Neutrophil (primary cell): ENCODE data around the gene PHOSPHO1.
A peak's percentile ranks its signal among the peaks of the same experiment; 100 is the strongest.
"Not testable (repeated sequence)": the region's sequence is repeated elsewhere in the genome, so short reads cannot be mapped to it uniquely, and the experiment has no call there.

Source experiments
- H3K27ac ChIP-seq: fragments of 200-600 bp; sonication (generic); 2 replicates; pipeline ENCODE4 v1.5.1; 2016; ENCODE audit warnings: mild to moderate bottlenecking, moderate library complexity
- H3K27me3 ChIP-seq: fragments of 200-600 bp; sonication (generic); 2 replicates; pipeline ENCODE4 v1.6.0; 2016; ENCODE audit warnings: mild to moderate bottlenecking
- H3K36me3 ChIP-seq: fragments of 200-600 bp; sonication (generic); 2 replicates; pipeline ENCODE4 v1.5.1; 2017
- H3K4me1 ChIP-seq, 2 experiments: fragments of 200-600 bp in 1 of 2; sonication (generic) in 1 of 2; 1 replicate in 1 of 2; 2 replicates in 1 of 2; pipeline versions ENCODE4 v1.5.1 to v1.6.1; 2013 to 2016; ENCODE audit warnings: low read depth in 1 of 2, low read length in 1 of 2, mild to moderate bottlenecking in 1 of 2, moderate library complexity in 1 of 2; ENCODE audit not compliant: control insufficient read depth in 1 of 2, insufficient read depth in 1 of 2
- H3K4me3 ChIP-seq, 2 experiments: fragments of 200-600 bp in 1 of 2; sonication (generic) in 1 of 2; 1 replicate in 1 of 2; 2 replicates in 1 of 2; pipeline ENCODE4 v1.5.1; 2013 to 2016; ENCODE audit warnings: low read depth in 1 of 2, low read length in 1 of 2, mild to moderate bottlenecking in 1 of 2, moderate library complexity in 1 of 2
- H3K9me3 ChIP-seq: fragments of 200-600 bp; sonication (generic); 2 replicates; pipeline ENCODE4 v1.5.1; 2016
- TF ChIP-seq, protein P1 (sequence below): fragments of 200-600 bp; sonication (generic); IDR thresholded peaks from 2 replicates; pipeline ENCODE4 v1.5.1; 2016; ENCODE audit warnings: antibody characterized with exemption

PHOSPHO1 gene, protein sequence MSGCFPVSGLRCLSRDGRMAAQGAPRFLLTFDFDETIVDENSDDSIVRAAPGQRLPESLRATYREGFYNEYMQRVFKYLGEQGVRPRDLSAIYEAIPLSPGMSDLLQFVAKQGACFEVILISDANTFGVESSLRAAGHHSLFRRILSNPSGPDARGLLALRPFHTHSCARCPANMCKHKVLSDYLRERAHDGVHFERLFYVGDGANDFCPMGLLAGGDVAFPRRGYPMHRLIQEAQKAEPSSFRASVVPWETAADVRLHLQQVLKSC

DNA sequence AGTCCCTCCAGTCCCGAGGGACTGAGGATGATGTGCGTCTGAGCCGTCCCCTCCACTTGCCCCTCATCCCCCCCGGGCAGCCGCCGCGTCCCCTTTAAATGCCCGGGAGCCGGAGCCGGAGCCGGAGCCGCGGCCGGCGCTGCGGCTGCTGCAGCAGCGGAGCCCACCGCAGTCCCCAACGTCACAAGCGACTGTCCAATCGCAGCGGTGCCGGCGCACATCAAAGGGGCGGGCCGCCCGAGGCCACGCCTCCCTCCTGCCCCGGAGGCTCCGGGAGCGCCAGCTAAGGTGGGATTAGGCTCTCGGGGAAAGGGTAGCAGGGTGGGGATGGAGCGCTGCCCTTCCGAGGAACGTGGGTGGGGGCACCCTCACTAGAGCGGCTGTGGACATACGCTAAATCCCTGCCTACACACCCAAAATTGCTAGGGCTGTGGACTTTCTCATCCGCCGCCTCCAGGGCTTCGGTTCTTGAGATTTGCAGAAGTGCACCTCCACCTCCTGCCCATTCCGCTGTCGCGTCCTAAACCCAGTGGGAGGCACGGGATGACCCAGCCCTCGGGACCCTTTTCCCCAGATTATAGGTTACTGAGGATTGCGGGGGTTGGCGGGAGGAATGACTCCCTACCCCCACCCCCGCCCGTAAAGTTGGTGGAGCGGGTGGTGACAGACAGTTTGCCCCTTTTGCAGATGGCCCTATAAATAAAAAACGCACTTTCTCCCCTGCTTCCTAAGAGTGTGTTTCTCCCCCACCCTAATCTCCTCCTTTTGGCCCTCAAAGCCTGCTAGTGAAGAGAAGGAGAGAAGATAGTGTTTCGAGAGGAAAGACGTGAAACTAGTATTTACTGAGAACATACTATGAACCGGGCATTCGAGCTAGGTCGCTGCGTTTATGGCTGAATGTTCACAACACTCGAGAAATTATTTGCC, at the start of gene PHOSPHO1:
Gene PHOSPHO1 (minus strand): TSS at position 152 of the 927 bp plus-strand sequence. CDS start 4,096 bp downstream, outside the sequence.
- H3K27ac ChIP-seq: peak within 1 kb of the TSS; percentile 93
- H3K4me3 ChIP-seq: peak within 1 kb of the TSS; percentile 94 to 95
- no peaks in the 10 kb centered on the region for H3K9me3 ChIP-seq
- H3K4me1 ChIP-seq: peaks cover 77 to 79% of the 10 kb centered on the region in 2 experiments
- TF ChIP-seq, protein P1, sequence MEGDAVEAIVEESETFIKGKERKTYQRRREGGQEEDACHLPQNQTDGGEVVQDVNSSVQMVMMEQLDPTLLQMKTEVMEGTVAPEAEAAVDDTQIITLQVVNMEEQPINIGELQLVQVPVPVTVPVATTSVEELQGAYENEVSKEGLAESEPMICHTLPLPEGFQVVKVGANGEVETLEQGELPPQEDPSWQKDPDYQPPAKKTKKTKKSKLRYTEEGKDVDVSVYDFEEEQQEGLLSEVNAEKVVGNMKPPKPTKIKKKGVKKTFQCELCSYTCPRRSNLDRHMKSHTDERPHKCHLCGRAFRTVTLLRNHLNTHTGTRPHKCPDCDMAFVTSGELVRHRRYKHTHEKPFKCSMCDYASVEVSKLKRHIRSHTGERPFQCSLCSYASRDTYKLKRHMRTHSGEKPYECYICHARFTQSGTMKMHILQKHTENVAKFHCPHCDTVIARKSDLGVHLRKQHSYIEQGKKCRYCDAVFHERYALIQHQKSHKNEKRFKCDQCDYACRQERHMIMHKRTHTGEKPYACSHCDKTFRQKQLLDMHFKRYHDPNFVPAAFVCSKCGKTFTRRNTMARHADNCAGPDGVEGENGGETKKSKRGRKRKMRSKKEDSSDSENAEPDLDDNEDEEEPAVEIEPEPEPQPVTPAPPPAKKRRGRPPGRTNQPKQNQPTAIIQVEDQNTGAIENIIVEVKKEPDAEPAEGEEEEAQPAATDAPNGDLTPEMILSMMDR: peak; percentile 66
- peaks cover 14% of the 10 kb centered on the region for H3K27me3 ChIP-seq
- H3K36me3 ChIP-seq: peaks cover 19% of the 10 kb centered on the region

DNA sequence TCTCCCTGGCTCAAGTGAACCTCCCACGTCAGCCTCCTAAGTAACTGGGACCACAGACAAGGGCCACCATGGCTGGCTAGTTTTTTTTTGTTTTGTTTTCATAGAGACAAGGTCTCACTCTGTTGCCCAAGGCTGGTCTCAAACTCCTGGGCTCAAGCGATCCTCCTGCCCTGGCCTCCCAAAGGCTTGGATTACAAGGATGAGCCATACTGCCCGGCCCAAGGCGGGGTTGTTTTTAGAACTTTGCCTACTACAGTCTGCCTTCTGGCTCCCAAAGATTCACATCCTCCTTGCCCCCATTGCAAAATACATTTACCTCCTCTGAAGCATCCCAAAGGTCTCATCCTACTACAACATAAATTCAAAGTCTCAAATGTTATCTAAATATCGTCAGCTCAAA, 49.5 kb upstream of the PHOSPHO1 start:
- Histone ChIP-seq H3K27ac (no peak overlapping the region), H3K36me3 (no peaks in the 10 kb centered on the region), H3K27me3 (no peaks in the 10 kb centered on the region), H3K4me1 (peaks cover 0 to 5% of the 10 kb centered on the region in 2 experiments), H3K4me3 (no peak overlapping the region), H3K9me3 (no peaks in the 10 kb centered on the region)
- TF ChIP-seq, protein P1: no peak

DNA sequence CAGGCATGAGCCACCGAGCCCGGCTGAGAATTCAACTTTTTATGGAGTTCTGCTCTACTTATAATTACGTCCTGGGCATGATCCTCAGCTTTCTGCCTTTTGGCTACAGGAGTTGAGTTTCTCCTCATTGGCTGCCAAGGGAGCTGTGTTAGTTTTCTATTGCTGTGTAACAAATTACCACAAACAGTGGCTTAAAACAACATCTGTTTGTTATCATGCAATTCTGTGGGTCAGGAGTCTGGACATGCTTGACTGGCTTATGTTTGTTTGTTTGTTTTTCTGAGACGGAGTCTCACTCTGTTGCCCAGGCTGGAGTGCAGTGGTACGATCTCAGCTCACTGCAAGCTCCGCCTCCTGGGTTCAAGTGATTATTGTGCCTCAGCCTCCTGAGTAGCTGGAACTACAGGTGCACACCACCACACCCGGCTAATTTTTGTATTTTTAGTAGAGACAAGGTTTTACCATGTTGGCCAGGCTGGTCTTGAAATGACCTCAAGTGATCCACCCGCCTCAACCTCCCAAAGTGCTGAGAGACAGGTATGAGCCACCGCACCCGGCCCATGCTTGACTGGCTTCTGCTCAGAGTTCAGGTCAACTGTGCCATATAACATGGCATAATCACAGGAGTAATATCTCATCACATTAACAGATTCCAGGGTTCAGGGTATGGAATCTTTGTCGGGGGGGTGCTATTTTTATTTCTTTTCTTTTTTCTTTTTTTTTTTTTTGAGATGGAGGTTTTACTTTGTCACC, 48.9 kb upstream of the PHOSPHO1 start:
- H3K36me3 ChIP-seq, H3K9me3 ChIP-seq, H3K27ac ChIP-seq, H3K4me1 ChIP-seq, H3K27me3 ChIP-seq, H3K4me3 ChIP-seq: not testable (repeated sequence)

DNA sequence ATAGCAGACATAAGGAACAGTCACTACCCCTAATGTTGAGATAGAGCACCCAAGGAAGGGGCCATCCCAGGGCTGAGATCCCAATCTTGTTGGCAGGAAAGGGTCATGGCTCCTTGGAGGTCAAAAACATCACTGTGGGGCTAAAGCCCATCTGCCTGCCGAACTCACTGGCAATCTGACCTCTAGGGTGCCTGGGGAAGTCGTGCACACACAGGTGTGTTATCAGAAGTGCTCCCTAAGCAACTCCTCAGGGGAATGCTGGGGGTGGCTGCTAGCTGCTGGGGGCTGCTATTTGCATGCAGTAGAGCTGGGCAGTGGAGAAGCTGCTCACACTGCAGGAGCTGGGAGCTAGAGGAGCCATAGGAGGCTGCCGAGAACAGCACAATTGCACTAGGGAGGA, 47.5 kb upstream of the PHOSPHO1 start:
- TF ChIP-seq, protein P1: no peak
- no peaks in the 10 kb centered on the region for H3K9me3 ChIP-seq
- no peak overlapping the region for H3K27ac ChIP-seq
- H3K4me3 ChIP-seq: no peak overlapping the region
- H3K4me1 ChIP-seq: peaks cover 0 to 5% of the 10 kb centered on the region in 2 experiments
- no peaks in the 10 kb centered on the region for H3K36me3 ChIP-seq
- no peaks in the 10 kb centered on the region for H3K27me3 ChIP-seq

DNA sequence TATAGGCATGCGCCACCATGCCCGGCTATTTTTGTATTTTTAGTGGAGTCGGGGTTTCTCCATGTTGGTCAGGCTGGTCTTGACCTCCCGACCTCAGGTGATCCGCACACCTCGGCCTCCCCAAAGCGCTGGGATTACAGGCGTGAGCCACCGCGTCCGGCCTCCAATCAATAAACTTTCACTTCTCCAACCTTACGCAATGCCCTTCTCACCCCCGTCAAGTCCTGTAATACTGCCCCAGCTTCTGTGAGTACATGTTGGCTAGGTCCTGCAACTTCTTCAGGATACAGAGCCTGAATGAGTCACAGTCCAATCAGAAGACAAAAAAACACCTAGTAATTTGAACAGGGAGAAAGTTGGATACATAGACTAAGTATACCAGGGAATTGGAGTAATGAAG, 47.1 kb upstream of the PHOSPHO1 start:
- TF ChIP-seq, protein P1: no peak
- Histone ChIP-seq H3K9me3 (no peaks in the 10 kb centered on the region), H3K27me3 (no peaks in the 10 kb centered on the region), H3K36me3 (no peaks in the 10 kb centered on the region), H3K27ac (no peak overlapping the region), H3K4me3 (no peak overlapping the region), H3K4me1 (peaks cover 0 to 5% of the 10 kb centered on the region in 2 experiments)

DNA sequence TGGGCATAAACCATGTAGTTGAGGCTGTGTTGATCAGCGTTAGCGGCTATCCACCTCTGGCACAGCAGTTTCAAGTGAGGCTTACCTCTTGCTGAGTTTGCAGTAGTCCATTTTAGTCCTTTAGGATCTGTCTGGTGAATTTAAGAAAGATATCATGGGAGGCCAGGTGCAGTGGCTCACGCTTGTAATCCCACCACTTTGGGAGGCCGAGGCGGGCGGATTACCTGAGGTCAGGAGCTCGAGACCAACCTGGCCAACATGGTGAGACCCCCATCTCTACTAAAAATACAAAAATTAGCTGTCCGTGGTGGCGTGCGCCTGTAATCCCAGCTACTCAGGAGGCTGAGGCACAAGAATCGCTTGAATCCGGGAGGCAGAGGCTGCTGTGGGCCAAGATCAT, 45.4 kb upstream of the PHOSPHO1 start:
- not testable (repeated sequence) for H3K4me3 ChIP-seq, H3K9me3 ChIP-seq, H3K27me3 ChIP-seq, H3K4me1 ChIP-seq, H3K36me3 ChIP-seq, H3K27ac ChIP-seq
